Calu3 (cell line): ENCODE data around the gene STRC. TPM values are rescaled to one million over a fixed set of nuclear protein-coding genes. Genes with fewer than 3 reads are reported as not detected.
"Not testable (repeated sequence)": the region's sequence is repeated elsewhere in the genome, so short reads cannot be mapped to it uniquely, and the experiment has no call there.

Source experiments
- BruUV-seq: library from RNA; stranded (reverse); fragments of 400-500 nt; replicated peaks from 2 replicates; lab custom pipeline; 2021; lab: Mats Ljungman, UMichigan
- CTCF ChIA-PET: fragments of 300-600 bp; sonication (Branson Sonifier 250); formaldehyde crosslinking; loops from one replicate; lab custom pipeline; 2022; ENCODE audit warnings: antibody characterized with exemption; lab: Charles Lee
- DNase-seq: peaks from one replicate; pipeline ENCODE4 v3.0.0; 2022
- H3K27ac Mint-ChIP-seq: one replicate; pipeline ENCODE4 v1.8.0; 2022; ENCODE audit warnings: mixed read lengths; ENCODE audit not compliant: unreplicated experiment
- H3K27me3 Mint-ChIP-seq: one replicate; pipeline ENCODE4 v1.8.0; 2022; ENCODE audit warnings: mixed read lengths; ENCODE audit not compliant: unreplicated experiment
- H3K36me3 Mint-ChIP-seq: one replicate; pipeline ENCODE4 v1.8.0; 2022; ENCODE audit warnings: mild to moderate bottlenecking, moderate library complexity, mixed read lengths; ENCODE audit not compliant: insufficient read depth, unreplicated experiment
- H3K4me1 Mint-ChIP-seq: one replicate; pipeline ENCODE4 v1.8.0; 2022; ENCODE audit warnings: mild to moderate bottlenecking, low read depth, mixed read lengths; ENCODE audit not compliant: unreplicated experiment
- H3K4me3 Mint-ChIP-seq: one replicate; pipeline ENCODE4 v1.8.0; 2022; ENCODE audit warnings: mild to moderate bottlenecking, low read depth, moderate library complexity, mixed read lengths; ENCODE audit not compliant: unreplicated experiment
- H3K9me3 Mint-ChIP-seq: one replicate; pipeline ENCODE4 v1.8.0; 2022; ENCODE audit warnings: low read depth, mixed read lengths; ENCODE audit not compliant: unreplicated experiment
- CTCF ChIP-seq: fragments of 200-600 bp; IDR thresholded peaks from one replicate; pipeline ENCODE4 v1.8.0; 2022; ENCODE audit warnings: antibody characterized with exemption; ENCODE audit not compliant: unreplicated experiment
- intact Hi-C: fragments of 100-400 bp; cut with micrococcal nuclease; formaldehyde crosslinking; loops from one replicate; pipeline ENCODE4 v1.10.0; 2022; ENCODE audit not compliant: unreplicated experiment
- total RNA-seq: library from RNA; stranded (reverse); gene quantifications from 2 replicates; pipeline ENCODE4 v1.2.3, GENCODE V29; 2022

Gene STRC
- total RNA-seq, 1 experiment from 2014 or later, result 0.57 TPM

DNA sequence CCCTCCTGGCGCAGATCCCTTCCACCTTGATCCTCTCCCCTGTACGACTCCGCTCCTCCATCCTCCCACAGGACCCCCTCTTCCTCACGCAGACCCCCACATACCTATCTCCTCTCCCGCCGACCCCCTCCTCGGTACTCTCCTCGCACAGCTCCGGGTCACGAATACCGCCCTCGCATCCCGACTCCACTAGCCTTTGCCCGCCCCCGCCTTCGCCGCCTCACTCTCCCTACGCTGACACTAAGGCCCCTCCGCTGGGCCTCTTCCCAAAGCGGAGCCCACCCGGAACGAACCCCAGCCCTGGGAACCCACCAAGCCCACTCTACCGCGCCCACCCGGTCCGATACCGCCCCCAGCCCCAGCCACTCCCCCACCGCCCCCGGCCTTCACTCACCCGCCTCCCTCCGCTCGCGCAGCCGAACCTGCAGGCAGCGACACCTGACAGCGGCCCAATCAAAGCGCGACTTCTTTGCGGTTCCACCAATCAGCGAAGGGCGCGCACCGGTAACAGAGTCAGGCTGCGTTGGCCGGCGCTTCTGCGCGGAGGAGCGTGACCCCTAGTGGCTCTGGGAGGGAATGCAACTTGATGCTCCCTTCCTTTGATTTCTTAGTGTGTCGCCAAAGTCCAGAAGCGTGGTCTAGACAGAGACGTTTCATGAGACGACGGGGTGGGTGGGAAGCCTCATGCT lies 28.7 kb downstream of the STRC start, which contains the start of gene PPIP5K1:
Gene PPIP5K1, minus strand, starts transcription at position 431 of the 689 bp plus-strand sequence. CDS start 5,704 bp downstream, outside the sequence.
- H3K36me3 Mint-ChIP-seq, CTCF ChIA-PET, H3K4me3 Mint-ChIP-seq, DNase-seq, intact Hi-C loops, H3K9me3 Mint-ChIP-seq, H3K27me3 Mint-ChIP-seq, BruUV-seq, H3K4me1 Mint-ChIP-seq, H3K27ac Mint-ChIP-seq: not testable (repeated sequence)

DNA sequence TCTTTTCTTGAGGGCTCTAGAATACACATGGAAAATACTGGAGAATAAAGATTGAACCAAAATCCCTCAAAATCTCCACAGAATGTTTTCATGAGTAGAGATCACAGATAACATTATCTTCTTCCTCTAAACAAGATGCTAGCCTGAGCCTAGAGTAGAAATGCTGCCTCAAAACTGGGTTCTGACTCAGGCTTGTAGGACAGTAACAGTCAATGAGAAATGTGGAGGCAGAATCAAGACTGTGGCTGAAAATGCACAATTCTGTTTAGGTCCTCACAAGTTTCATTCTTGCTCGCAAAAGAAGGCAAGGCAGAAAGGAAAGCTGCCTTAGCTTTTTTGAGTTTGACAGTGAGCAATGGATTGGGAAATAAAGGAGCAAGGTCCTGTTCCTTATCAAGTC lies 44.0 kb downstream of the STRC start:
- intact Hi-C loops, BruUV-seq, H3K4me3 Mint-ChIP-seq, CTCF ChIA-PET, H3K27ac Mint-ChIP-seq, H3K9me3 Mint-ChIP-seq, H3K4me1 Mint-ChIP-seq, H3K36me3 Mint-ChIP-seq, H3K27me3 Mint-ChIP-seq, DNase-seq: not testable (repeated sequence)

GRCh38 chr15:43566615-43567014 lies 52.0 kb downstream of the STRC start:
- H3K27me3 Mint-ChIP-seq, H3K27ac Mint-ChIP-seq, DNase-seq, H3K4me3 Mint-ChIP-seq, H3K4me1 Mint-ChIP-seq, BruUV-seq, H3K9me3 Mint-ChIP-seq, intact Hi-C loops, H3K36me3 Mint-ChIP-seq, CTCF ChIA-PET: not testable (repeated sequence)

DNA sequence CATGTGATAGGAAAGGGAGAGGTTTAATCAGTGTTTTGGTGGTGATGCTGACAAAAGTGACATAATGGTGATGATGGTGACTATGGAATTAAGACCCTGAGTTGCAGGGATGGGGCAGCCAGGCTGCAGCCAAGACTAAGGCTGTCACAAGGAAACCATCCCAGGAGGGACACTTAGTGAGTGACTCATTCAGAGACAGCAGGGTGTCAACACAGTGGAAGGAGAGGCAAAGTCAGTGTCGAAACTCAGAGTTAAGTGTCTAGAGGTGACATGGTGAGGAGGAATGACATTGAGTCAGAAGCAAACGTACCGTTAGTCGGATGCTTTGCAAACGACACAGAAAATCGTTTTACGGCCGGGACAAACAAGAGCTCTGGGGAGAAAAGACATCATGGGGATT lies 54.8 kb downstream of the STRC start:
- CTCF ChIA-PET, intact Hi-C loops, DNase-seq, BruUV-seq, H3K27ac Mint-ChIP-seq, H3K27me3 Mint-ChIP-seq, H3K36me3 Mint-ChIP-seq, H3K9me3 Mint-ChIP-seq, H3K4me1 Mint-ChIP-seq, H3K4me3 Mint-ChIP-seq: not testable (repeated sequence)

DNA sequence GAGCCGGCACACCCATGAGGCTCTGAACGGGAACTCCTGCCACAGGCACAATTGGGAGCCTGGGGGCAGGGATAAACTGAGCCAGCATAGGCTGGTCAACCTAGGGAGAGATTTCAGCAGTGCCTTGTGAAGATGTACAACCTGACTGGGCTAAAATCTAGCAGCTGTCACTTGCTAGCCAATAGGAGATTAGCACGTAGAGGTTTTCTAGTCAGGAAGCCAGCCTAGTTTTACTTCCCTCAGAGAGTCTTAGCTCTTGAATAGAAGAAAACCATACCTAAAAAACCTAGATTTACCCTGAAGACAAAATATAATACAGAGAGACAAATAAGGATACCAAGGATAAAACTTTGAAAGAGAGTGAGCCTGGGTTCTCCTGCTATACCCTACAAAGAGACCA lies 55.8 kb downstream of the STRC start:
- CTCF ChIA-PET, H3K36me3 Mint-ChIP-seq, BruUV-seq, H3K27me3 Mint-ChIP-seq, H3K27ac Mint-ChIP-seq, H3K4me1 Mint-ChIP-seq, H3K4me3 Mint-ChIP-seq, intact Hi-C loops, H3K9me3 Mint-ChIP-seq, DNase-seq: not testable (repeated sequence)

- no TSS peak for BruUV-seq
- Mint-ChIP-seq H3K4me1 (no peaks in the 10 kb centered on the region), H3K9me3 (no peaks in the 10 kb centered on the region), H3K27me3 (no peaks in the 10 kb centered on the region), H3K36me3 (peaks cover 6% of the 10 kb centered on the region), H3K27ac (no peak overlapping the region), H3K4me3 (no peak overlapping the region)
- intact Hi-C loops, result no loop called here
- CTCF ChIA-PET, result no interaction called here
- no peak for DNase-seq
- no peak for TF ChIP-seq CTCF
Measured at GRCh38 chr15:43552986-43553385, 65.6 kb downstream of the STRC start.
